ENCODE results near the gene MYOG. TPM values are rescaled to one million over a fixed set of nuclear protein-coding genes. Genes with fewer than 3 reads are reported as not detected.

MYOG gene
- total RNA-seq, 1 experiment from 2014 or later, result not detected

- CTCF ChIA-PET, result interaction anchor here (2.2 kb wide), 1 partner anchor 27 kb away, joined by 7 read pairs; no protein-coding TSS in a partner anchor
- Histone ChIP-seq H3K27me3 (replicated peaks; ENCODE audit: control insufficient read depth, insufficient read depth, low read length) (no peaks in the 10 kb centered on the region), H3K4me3 (ENCODE audit: low read depth, low read length) (no peak overlapping the region), H3K4me1 (peaks cover 8% of the 10 kb centered on the region; the same call in 1 of the 2 replicates), H3K36me3 (ENCODE audit: control insufficient read depth, insufficient read depth, low read length) (no peaks in the 10 kb centered on the region; the same call in none of the 2 replicates), H3K9me3 (no peaks in the 10 kb centered on the region)
- no TSS peak for BruUV-seq (replicated peaks)
- intact Hi-C loops (cut with micrococcal nuclease; ENCODE audit: unreplicated experiment), result no loop called here
- H3K27me3 Mint-ChIP-seq (ENCODE audit: insufficient read depth, unreplicated experiment), result no peaks in the 10 kb centered on the region
- TF ChIP-seq CTCF (IDR thresholded peaks at IDR 0.05; ENCODE audit: insufficient read depth in 1 of 2, low read depth in 1 of 2, low read length in 1 of 2, severe bottlenecking in 1 of 2, unreplicated experiment in 1 of 2), result no peak
- H3K9me3 Mint-ChIP-seq (ENCODE audit: unreplicated experiment), result no peaks in the 10 kb centered on the region
- H3K36me3 Mint-ChIP-seq (ENCODE audit: insufficient read depth, unreplicated experiment), result no peaks in the 10 kb centered on the region
- no peak for DNase-seq
- H3K27ac Mint-ChIP-seq (ENCODE audit: unreplicated experiment), result no peak overlapping the region
- POLR2A ChIA-PET, result no interaction called here
- peaks cover 6% of the 10 kb centered on the region for H3K4me1 Mint-ChIP-seq (ENCODE audit: low read depth, unreplicated experiment)
- H3K4me3 Mint-ChIP-seq (ENCODE audit: unreplicated experiment), result no peak overlapping the region
These were observed 19.8 kb downstream of the MYOG start for GRCh38 chr1:203065986-203066385.

- ChIA-PET CTCF (interaction anchor here (1.0 kb wide), 1 partner anchor 63 kb away, joined by 3 read pairs; no protein-coding TSS in a partner anchor), POLR2A (no interaction called here)
- Histone ChIP-seq H3K9me3 (no peaks in the 10 kb centered on the region), H3K4me3 (ENCODE audit: low read depth, low read length) (no peak overlapping the region), H3K36me3 (ENCODE audit: control insufficient read depth, insufficient read depth, low read length) (no peaks in the 10 kb centered on the region; the same call in none of the 2 replicates), H3K4me1 (peaks cover 8% of the 10 kb centered on the region; the same call in 1 of the 2 replicates), H3K27me3 (replicated peaks; ENCODE audit: control insufficient read depth, insufficient read depth, low read length) (no peaks in the 10 kb centered on the region)
- Mint-ChIP-seq H3K9me3 (ENCODE audit: unreplicated experiment) (no peaks in the 10 kb centered on the region), H3K4me1 (ENCODE audit: low read depth, unreplicated experiment) (peaks cover 6% of the 10 kb centered on the region), H3K4me3 (ENCODE audit: unreplicated experiment) (no peak overlapping the region), H3K27me3 (ENCODE audit: insufficient read depth, unreplicated experiment) (no peaks in the 10 kb centered on the region), H3K27ac (ENCODE audit: unreplicated experiment) (no peak overlapping the region), H3K36me3 (ENCODE audit: insufficient read depth, unreplicated experiment) (no peaks in the 10 kb centered on the region)
- no TSS peak for BruUV-seq (replicated peaks)
- DNase-seq, result no peak
- TF ChIP-seq CTCF (IDR thresholded peaks at IDR 0.05; ENCODE audit: insufficient read depth in 1 of 2, low read depth in 1 of 2, low read length in 1 of 2, severe bottlenecking in 1 of 2, unreplicated experiment in 1 of 2), result no peak
- intact Hi-C loops (cut with micrococcal nuclease; ENCODE audit: unreplicated experiment), result no loop called here
These were observed 20.6 kb downstream of the MYOG start for GRCh38 chr1:203065191-203065590.

- ChIA-PET POLR2A (no interaction called here), CTCF (no interaction called here)
- Histone ChIP-seq H3K4me3 (ENCODE audit: low read depth, low read length) (no peak overlapping the region), H3K27me3 (replicated peaks; ENCODE audit: control insufficient read depth, insufficient read depth, low read length) (no peaks in the 10 kb centered on the region), H3K9me3 (no peaks in the 10 kb centered on the region), H3K36me3 (ENCODE audit: control insufficient read depth, insufficient read depth, low read length) (no peaks in the 10 kb centered on the region; the same call in none of the 2 replicates), H3K4me1 (peaks cover 8% of the 10 kb centered on the region; the same call in 1 of the 2 replicates)
- Mint-ChIP-seq H3K27ac (ENCODE audit: unreplicated experiment) (no peak overlapping the region), H3K4me3 (ENCODE audit: unreplicated experiment) (no peak overlapping the region), H3K9me3 (ENCODE audit: unreplicated experiment) (no peaks in the 10 kb centered on the region), H3K36me3 (ENCODE audit: insufficient read depth, unreplicated experiment) (no peaks in the 10 kb centered on the region), H3K27me3 (ENCODE audit: insufficient read depth, unreplicated experiment) (no peaks in the 10 kb centered on the region), H3K4me1 (ENCODE audit: low read depth, unreplicated experiment) (peaks cover 7% of the 10 kb centered on the region)
- BruUV-seq (replicated peaks), result no TSS peak
- no peak for DNase-seq
- no peak for TF ChIP-seq CTCF (IDR thresholded peaks at IDR 0.05; ENCODE audit: insufficient read depth in 1 of 2, low read depth in 1 of 2, low read length in 1 of 2, severe bottlenecking in 1 of 2, unreplicated experiment in 1 of 2)
- intact Hi-C loops (cut with micrococcal nuclease; ENCODE audit: unreplicated experiment), result no loop called here
These were observed 22.5 kb downstream of the MYOG start for GRCh38 chr1:203063287-203063686.

Data from Caco-2 (cell line).